NCI-H345 (cell line): ENCODE measurements around the gene KRT75.
"Not testable (repeated sequence)": the region's sequence is repeated elsewhere in the genome, so short reads cannot be mapped to it uniquely, and the experiment has no call there.

ENCODE experiments used
- DNase-seq: peaks from one replicate; lab custom pipeline; 2025; lab: John Stamatoyannopoulos, UW

KRT75 gene

DNA sequence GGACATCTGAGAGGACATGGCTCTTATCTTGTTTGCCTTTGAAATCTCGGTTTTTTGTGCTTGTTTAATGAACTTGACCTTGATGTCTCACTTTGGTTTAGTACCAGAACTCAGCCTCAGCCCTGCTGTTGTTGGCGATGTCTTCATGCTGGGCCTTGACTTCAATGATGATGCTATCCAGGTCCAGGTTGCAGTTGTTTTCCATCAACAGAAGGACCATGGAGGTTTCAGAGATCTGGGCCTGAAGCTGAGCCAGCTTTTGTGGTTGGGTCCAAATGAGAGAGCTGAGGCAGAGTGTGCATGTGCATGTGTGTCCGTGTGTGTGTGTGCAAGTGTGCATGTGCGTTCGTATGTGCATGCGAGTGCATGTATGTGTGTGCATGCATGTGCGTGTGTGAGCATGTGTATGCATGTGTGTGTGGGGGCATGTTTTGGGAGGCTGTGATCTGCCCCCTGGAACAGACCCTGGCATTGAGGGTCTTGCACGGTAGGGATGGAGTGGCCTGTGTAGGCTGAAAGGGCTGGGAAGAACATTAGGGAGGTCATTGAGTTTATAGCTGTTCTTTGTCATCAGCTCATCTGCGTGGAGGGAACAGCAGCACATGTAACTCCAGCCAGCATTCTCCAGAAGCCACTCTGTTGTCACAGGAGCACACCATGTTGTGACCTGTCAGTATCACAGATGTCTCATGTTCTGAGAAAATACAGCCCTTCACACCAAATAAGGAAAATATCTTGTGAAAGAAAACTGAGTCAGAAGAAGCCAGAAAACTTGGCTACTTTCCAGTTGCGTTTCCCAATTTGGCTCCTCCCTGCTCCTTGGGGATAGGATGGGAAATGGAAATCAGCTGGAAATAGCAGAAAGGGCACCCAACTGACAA lies 18.1 kb downstream of the KRT75 start:
- DNase-seq = no peak

GRCh38 chr12:52414936-52415335 lies 19.2 kb downstream of the KRT75 start:
- no peak for DNase-seq

DNA sequence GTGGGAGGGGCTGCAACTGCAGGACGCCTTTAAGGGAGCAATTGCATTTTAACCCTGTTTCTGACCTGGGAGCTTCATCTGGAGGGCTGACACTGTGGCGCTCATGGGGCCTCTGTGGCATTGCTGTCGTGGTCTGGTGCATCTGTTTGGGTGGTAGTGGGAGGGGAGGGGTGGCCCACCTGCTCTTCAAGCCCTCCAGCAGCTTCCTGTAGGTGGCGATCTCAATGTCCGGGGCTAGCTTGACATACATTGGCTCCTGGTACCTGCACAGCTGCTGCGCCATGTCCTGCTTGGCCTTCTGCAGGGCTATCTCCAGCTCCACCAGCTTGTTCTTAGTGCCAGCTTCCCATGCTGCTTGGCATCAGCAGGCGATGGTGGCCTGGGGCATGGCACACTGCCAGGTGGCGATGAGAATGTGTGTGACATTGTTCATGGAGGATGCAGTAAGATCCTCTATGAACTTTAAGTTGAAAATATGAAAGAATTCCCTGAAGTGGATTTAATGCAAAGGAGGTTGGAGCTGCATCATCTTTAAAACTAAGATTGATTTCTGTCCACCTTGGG lies 20.3 kb downstream of the KRT75 start:
- no peak for DNase-seq

DNA sequence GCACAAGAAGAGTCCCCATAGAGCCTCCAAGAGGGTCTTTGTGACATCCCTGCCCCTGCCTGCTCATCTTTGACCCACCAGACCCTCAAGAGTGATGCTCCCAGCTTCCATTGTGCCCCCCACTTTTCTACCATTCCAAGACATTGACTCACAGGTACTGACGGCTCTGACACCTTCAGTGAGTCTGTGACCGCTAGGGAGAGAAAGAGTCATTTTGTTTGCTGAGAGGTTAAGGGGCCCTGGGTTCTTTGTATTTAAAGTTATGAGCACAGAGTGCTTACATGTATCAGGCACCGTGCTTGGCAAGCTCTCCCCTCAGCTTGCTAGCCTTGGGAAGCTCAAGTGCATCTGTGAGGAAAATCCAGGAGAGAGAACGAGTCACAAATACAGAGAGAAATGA lies 21.0 kb downstream of the KRT75 start:
- no peak for DNase-seq

DNA sequence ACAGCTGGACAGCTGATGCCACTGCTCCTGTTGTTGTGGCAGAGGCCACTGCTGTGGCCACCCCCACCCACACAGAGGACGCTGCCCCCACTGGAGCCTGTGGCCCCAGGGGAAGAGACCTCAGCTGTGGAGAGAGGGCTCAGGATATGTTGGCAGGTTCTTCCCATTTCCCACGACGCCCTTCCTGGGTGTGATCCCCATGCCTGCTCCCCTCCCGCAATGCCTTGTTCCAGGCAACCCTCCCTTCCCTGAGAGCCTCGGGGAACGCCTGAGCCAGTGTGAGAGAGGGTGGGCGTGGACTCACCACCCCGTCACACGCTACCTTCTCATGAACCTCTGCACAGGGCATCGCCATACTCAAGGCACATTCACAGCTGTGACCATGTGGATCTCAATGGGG lies 22.4 kb downstream of the KRT75 start:
- no peak for DNase-seq

GRCh38 chr12:52410589-52411248 lies 23.5 kb downstream of the KRT75 start:
- not testable (repeated sequence) for DNase-seq

- DNase-seq = no peak
Observed at GRCh38 chr12:52407918-52408317, 26.3 kb downstream of the KRT75 start.

GRCh38 chr12:52405922-52406385 lies 28.2 kb downstream of the KRT75 start, which contains the start of gene KRT82:
TSS of gene KRT82 (minus strand) at chr12:52406335. CDS start at chr12:52406277, 58 bp downstream.
- DNase-seq = no peak

GRCh38 chr12:52404951-52405350 lies 29.2 kb downstream of the KRT75 start:
- no peak for DNase-seq

GRCh38 chr12:52403561-52403960 lies 30.6 kb downstream of the KRT75 start:
- no peak for DNase-seq

DNA sequence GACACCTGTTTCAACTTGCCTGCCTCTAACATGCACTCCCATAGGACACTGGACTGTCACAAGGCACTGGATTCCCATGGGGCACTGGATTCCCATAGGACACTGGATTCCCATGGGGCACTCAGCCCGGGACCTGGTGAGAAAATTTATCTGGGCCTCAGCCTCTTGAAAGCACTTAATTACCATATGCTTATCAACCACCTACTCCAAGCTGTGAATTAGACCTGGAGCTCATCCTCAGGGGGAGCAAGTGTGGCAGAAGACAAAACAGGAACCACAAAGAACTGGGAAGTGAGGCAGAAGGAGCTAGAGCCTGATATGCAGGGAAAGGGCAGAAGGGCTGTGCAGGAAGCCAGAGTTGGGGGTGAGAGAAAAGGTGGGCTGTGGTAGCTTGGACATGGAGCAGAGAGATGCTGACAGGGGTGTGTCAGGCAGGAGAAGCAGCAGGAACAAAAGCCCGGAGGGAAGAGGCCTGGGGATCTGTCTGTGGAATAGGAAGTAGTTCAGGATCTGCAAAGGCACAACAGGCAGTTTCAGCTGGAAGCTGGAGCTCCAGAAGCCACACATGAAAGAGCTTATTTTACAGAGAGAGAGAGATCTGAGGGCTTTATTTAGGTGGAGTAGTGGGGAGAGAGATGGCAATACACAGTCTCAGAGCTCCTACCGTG lies 31.2 kb downstream of the KRT75 start:
- DNase-seq = no peak

- no peak for DNase-seq
Observed at GRCh38 chr12:52402377-52402776, 31.8 kb downstream of the KRT75 start.

DNA sequence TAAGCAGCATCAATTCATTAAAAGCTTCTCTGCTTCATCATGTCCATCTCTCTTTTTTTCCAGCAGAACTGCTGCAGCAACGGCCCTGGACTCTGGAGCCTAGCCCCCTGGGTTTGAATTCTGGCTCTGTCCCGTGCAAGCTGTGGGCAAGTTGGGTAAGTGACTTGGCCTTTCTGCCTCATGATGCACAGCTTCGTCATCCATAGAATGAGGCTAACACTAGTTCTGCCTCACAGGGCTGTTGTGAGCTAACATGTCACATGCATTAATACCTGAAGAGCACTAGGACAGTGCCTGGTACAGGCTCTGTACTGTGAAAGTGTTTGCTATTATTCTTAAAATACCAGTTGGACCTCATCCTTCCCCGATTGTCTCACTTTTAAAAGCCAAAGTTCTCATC lies 32.2 kb downstream of the KRT75 start:
- DNase-seq = no peak

DNA sequence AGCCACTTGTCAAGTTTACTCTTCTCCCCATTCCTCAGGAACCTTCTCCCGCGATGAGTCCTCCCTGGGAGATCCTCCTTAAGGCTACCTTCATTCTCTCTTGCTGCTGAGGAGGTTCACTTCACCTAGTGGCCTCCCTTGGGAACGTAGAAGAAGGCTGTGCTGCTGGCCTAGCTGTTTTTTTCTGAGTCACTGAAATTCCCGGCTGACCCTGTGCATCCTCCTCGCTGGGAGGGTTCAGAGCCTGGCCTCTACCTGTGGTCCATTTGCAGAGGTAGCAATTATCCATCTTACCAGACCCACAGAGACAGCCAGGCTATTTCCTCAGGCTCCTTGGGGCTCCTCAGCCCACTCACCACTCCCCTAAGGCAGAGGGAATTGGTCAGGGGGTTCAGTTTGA lies 32.6 kb downstream of the KRT75 start:
- DNase-seq = no peak

DNA sequence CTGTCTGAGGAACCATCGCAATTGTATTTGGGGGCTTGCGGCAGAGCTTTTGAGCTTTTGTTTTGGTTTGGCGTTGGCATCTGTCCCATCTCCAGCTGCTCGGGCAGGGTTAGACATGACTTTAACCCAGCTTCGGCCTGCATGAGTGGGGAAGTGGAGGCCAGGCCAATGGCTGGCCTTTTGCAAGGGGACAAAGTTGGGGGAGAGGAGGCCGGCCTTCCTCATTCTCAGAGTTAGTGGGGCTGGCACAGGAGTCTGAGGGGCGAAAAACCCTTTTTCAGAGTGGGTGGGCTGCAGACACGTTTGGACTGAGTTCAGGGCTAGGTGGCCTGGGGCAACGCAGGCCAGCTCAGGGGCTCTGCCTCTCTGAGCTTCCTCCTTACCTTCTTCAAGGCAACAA lies 33.3 kb downstream of the KRT75 start:
- no peak for DNase-seq

GRCh38 chr12:52399756-52400155 lies 34.4 kb downstream of the KRT75 start:
- DNase-seq = no peak

DNA sequence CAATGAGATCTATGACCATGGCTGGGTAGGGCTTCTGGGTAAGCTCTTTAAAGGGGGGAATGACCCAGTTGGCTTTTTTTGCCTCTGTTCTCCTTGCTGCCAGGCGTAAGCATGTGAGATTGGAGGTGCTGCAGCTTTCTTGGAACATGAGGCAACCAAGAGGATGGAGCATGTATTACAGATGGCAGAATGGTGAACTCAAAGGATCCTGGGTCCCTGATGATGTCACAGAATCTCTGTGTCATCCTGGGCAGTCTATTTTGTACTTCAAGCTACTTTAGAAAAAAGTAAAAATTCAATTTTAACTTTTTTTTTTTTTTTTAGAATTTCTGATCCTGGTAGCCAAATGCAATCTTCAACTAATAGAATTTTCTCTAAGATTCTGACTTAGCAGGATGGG lies 36.0 kb downstream of the KRT75 start:
- no peak for DNase-seq

DNA sequence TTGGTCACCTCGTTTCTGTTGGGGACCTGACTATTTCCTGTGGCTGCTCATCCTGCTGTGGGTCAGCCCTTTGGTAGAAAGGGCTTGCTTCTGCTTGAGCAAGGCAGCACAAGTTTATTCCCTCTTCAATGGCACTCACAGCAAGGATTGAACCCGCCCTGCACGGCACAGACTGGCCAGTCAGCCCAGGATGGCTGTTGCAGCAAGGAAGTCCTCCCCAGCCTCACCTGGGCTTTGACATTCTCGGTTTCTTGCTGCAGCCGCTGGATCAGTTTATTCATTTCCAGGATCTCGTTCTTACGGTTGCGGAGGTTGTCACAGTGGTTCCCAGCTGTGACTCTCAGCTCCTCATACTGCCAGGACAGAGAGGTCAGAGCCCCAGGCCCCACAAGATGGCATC lies 37.5 kb downstream of the KRT75 start:
- DNase-seq = no peak

DNA sequence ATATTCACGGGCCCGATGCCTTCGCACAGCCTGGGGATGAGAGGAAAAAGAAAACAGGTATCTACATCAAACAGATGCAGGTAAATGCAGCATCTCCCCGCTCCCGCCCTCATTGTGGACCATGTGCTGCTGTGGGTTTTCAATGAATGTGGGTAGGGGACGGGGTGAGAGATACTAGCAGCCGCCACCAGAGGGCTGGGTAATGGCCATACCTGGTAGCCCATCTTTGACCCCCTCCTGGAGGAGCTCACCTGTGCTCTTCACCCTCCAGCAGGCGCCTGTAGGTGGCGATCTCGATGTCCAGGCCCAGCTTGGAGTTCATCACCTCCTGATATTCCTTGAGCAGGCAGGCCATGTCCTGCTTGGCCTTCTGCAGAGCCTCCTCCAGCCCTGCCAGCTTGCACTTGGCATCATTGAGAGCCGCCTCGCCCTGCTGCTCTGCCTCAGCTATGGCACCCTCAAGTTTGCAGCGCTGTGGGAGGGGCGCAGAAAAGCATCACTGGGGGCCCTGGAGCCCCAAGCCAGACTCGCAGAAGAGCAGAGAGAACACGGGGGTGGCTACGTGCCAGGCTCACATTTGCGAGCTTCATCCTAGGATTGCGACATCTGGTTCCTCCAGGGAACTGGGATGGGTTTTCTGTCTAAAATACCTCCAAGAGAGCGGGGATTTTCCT lies 38.3 kb downstream of the KRT75 start:
- DNase-seq = peak; percentile 16

GRCh38 chr12:52394836-52395405 lies 39.2 kb downstream of the KRT75 start:
- no peak for DNase-seq

GRCh38 chr12:52392465-52393007 lies 41.6 kb downstream of the KRT75 start:
- no peak for DNase-seq
